PC-3 (cell line): ENCODE results near the gene MMUT. TPM values are rescaled to one million over a fixed set of nuclear protein-coding genes. Genes with fewer than 3 reads are reported as not detected.

ENCODE experiments used
- ATAC-seq: fragments of 200-7000 bp; cut with Tn5 transposase; 2 replicates; pipeline ENCODE4 v1.9.1; 2020; ENCODE audit warnings: mild to moderate bottlenecking, moderate library complexity
- BruUV-seq: library from RNA; stranded (reverse); fragments of 400-500 nt; replicated peaks from 2 replicates; lab custom pipeline; 2021; lab: Mats Ljungman, UMichigan
- CTCF ChIA-PET: fragments of 300-600 bp; sonication (Branson Sonifier 250); formaldehyde crosslinking; loops from one replicate; lab custom pipeline; 2022; ENCODE audit warnings: antibody characterized with exemption; lab: Charles Lee
- POLR2A ChIA-PET: fragments of 300-600 bp; sonication (Branson Sonifier 250); formaldehyde crosslinking; loops from one replicate; lab custom pipeline; 2022; ENCODE audit warnings: antibody characterized with exemption; ENCODE audit not compliant: unreplicated experiment; lab: Charles Lee
- DNase-seq: peaks from one replicate; pipeline ENCODE4 v3.0.0-alpha.2; 2015
- H2AFZ ChIP-seq: fragments of 300-600 bp; sonication (generic); 2 replicates; pipeline ENCODE4 v1.6.0; 2016; ENCODE audit warnings: antibody characterized with exemption, low read length
- H3F3A ChIP-seq: fragments of 300-600 bp; sonication (generic); one replicate; pipeline ENCODE4 v1.6.0; 2017; ENCODE audit warnings: antibody characterized with exemption, low read length, control low read depth, mild to moderate bottlenecking; ENCODE audit not compliant: unreplicated experiment
- H3K27ac ChIP-seq: fragments of 300-600 bp; sonication (generic); 2 replicates; pipeline ENCODE4 v1.5.1; 2016; ENCODE audit warnings: mild to moderate bottlenecking, low read length
- H3K27me3 ChIP-seq: fragments of 300-600 bp; sonication (generic); 2 replicates; pipeline ENCODE4 v1.6.1; 2016; ENCODE audit warnings: low read length, mixed read lengths
- H3K36me3 ChIP-seq: fragments of 300-600 bp; sonication (generic); 2 replicates; pipeline ENCODE4 v1.6.1; 2016; ENCODE audit warnings: low read depth, mixed run types, low read length, mixed read lengths
- H3K4me1 ChIP-seq: fragments of 300-600 bp; sonication (generic); 2 replicates; pipeline ENCODE4 v1.5.1; 2016; ENCODE audit warnings: low read length; ENCODE audit not compliant: insufficient read depth
- H3K4me2 ChIP-seq: fragments of 300-600 bp; sonication (generic); 2 replicates; pipeline ENCODE4 v1.6.0; 2016; ENCODE audit warnings: low read length
- H3K4me3 ChIP-seq: fragments of 300-600 bp; sonication (generic); 2 replicates; pipeline ENCODE4 v1.5.1; 2016; ENCODE audit warnings: mild to moderate bottlenecking, low read length, mixed read lengths
- H3K79me2 ChIP-seq: fragments of 300-600 bp; sonication (generic); 2 replicates; pipeline ENCODE4 v1.6.1; 2017; ENCODE audit warnings: low read length, mixed read lengths
- H3K9ac ChIP-seq: fragments of 300-600 bp; sonication (generic); 2 replicates; pipeline ENCODE4 v1.6.0; 2016; ENCODE audit warnings: mild to moderate bottlenecking, low read length
- H3K9me2 ChIP-seq: fragments of 300-600 bp; sonication (generic); replicated peaks from 2 replicates; pipeline ENCODE4 v1.6.1; 2016; ENCODE audit warnings: mixed run types, low read length, mixed read lengths
- H3K9me3 ChIP-seq: fragments of 300-600 bp; sonication (generic); 2 replicates; pipeline ENCODE4 v1.6.1; 2016; ENCODE audit warnings: low read length, mixed read lengths
- H4K20me1 ChIP-seq: fragments of 300-600 bp; sonication (generic); 2 replicates; pipeline ENCODE4 v1.6.1; 2016; ENCODE audit warnings: low read length, mixed read lengths
- EZH2 ChIP-seq: fragments of 300-600 bp; sonication (generic); IDR thresholded peaks from one replicate; pipeline ENCODE4 v1.6.1; 2017; ENCODE audit warnings: antibody characterized with exemption, mild to moderate bottlenecking, low read length; ENCODE audit not compliant: unreplicated experiment
- EZH2phosphoT487 ChIP-seq: fragments of 300-600 bp; sonication (generic); IDR thresholded peaks from 2 replicates; pipeline ENCODE4 v1.6.1; 2018; ENCODE audit warnings: mild to moderate bottlenecking, antibody characterized with exemption, low read length, borderline replicate concordance
- intact Hi-C: fragments of 100-400 bp; cut with micrococcal nuclease; formaldehyde crosslinking; loops from 2 replicates; pipeline ENCODE4 v1.9.0; 2023
- total RNA-seq: library from RNA; depleted of rRNA; stranded (reverse); fragments of >200 nt; gene quantifications from 2 replicates; pipeline ENCODE4 v1.2.3, GENCODE V29; 2014
- TF ChIP-seq, protein P1 (sequence below): fragments of 300-600 bp; sonication (generic); conservative IDR thresholded peaks from 2 replicates; pipeline ENCODE4 v1.5.1; 2017; ENCODE audit warnings: antibody characterized with exemption, low read depth, mild to moderate bottlenecking, low read length

MMUT gene
- total RNA-seq, 1 experiment from 2014 or later, result 4.5 TPM

DNA sequence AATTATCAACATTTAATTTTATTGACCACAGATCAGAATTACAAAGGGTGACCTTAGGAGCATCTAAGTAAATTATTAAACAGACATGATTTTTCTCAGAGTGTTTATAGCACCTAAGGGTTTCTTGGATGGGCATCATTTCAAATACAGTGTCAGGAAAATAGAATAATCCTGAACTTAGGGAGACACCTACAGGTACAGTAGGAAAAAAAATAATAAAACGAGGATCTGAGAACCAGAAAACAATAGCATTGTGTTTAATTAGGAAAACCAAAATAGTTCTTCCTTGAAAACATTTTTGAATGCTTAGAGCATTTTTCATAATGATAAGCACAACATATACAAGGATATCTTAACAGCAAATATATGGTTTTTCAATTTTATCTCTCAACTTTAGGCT is 39.2 kb downstream of the MMUT start:
- peak; percentile 55 for ATAC-seq
- Histone ChIP-seq H4K20me1 (no peaks in the 10 kb centered on the region), H3K27me3 (no peaks in the 10 kb centered on the region), H3F3A (no peaks in the 10 kb centered on the region), H3K4me2 (no peak overlapping the region), H3K9me2 (no peaks in the 10 kb centered on the region), H3K9me3 (no peaks in the 10 kb centered on the region), H3K4me1 (no peaks in the 10 kb centered on the region; the same call in 1 of the 2 replicates), H3K9ac (no peak overlapping the region), H3K36me3 (no peaks in the 10 kb centered on the region), H3K4me3 (no peak overlapping the region), H3K79me2 (no peaks in the 10 kb centered on the region), H3K27ac (no peak overlapping the region), H2AFZ (no peak overlapping the region)
- CTCF ChIA-PET, result no interaction called here
- DNase-seq, result peak; percentile 55
- POLR2A ChIA-PET, result no interaction called here
- TF ChIP-seq, protein P1, sequence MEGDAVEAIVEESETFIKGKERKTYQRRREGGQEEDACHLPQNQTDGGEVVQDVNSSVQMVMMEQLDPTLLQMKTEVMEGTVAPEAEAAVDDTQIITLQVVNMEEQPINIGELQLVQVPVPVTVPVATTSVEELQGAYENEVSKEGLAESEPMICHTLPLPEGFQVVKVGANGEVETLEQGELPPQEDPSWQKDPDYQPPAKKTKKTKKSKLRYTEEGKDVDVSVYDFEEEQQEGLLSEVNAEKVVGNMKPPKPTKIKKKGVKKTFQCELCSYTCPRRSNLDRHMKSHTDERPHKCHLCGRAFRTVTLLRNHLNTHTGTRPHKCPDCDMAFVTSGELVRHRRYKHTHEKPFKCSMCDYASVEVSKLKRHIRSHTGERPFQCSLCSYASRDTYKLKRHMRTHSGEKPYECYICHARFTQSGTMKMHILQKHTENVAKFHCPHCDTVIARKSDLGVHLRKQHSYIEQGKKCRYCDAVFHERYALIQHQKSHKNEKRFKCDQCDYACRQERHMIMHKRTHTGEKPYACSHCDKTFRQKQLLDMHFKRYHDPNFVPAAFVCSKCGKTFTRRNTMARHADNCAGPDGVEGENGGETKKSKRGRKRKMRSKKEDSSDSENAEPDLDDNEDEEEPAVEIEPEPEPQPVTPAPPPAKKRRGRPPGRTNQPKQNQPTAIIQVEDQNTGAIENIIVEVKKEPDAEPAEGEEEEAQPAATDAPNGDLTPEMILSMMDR, result peak; percentile 73
- TF ChIP-seq EZH2phosphoT487, result no peak
- BruUV-seq, result no TSS peak
- intact Hi-C loops, result loop anchor here (1.0 to 5.0 kb wide), 3 partner anchors 657 to 1636 kb away; no protein-coding TSS in a partner anchor

- H3K4me1 ChIP-seq, result peaks cover 18% of the 10 kb centered on the region
- no peaks in the 10 kb centered on the region for H3K9me2 ChIP-seq
- ATAC-seq (peak; percentile 68), DNase-seq (peak; percentile 68)
- no peaks in the 10 kb centered on the region for H3K79me2 ChIP-seq
- CTCF ChIA-PET, result interaction anchor here (0.8 kb wide), 1 partner anchor 1563 kb away, joined by 4 read pairs; no protein-coding TSS in a partner anchor
- H2AFZ ChIP-seq, result peak overlapping the region; percentile 52
- peak overlapping the region; percentile 47 for H3K27ac ChIP-seq
- intact Hi-C loops, result no loop called here
- no TSS peak for BruUV-seq
- H3K36me3 ChIP-seq, result no peaks in the 10 kb centered on the region
- no peaks in the 10 kb centered on the region for H3K27me3 ChIP-seq
- no peak overlapping the region for H3K4me3 ChIP-seq
- TF ChIP-seq EZH2 (no peak), EZH2phosphoT487 (no peak)
- TF ChIP-seq, protein P1, result no peak
- peak overlapping the region; percentile 46 for H3K4me2 ChIP-seq
- POLR2A ChIA-PET, result no interaction called here
- no peaks in the 10 kb centered on the region for H3F3A ChIP-seq
- H3K9me3 ChIP-seq, result no peaks in the 10 kb centered on the region
- H3K9ac ChIP-seq, result no peak overlapping the region
- no peaks in the 10 kb centered on the region for H4K20me1 ChIP-seq
These were observed 46.9 kb downstream of the MMUT start for GRCh38 chr6:49416195-49416594.

GRCh38 chr6:49415358-49415757 is 47.7 kb downstream of the MMUT start:
- DNase-seq, result peak; percentile 18
- peak; percentile 77 for ATAC-seq
- Histone ChIP-seq H3K9ac (no peak overlapping the region), H3K4me3 (no peak overlapping the region), H3K27me3 (no peaks in the 10 kb centered on the region), H3K9me2 (no peaks in the 10 kb centered on the region), H3K4me2 (peak overlapping the region; percentile 46), H3F3A (no peaks in the 10 kb centered on the region), H3K27ac (peak overlapping the region; percentile 30), H2AFZ (no peak overlapping the region), H3K4me1 (peaks cover 19% of the 10 kb centered on the region), H3K36me3 (no peaks in the 10 kb centered on the region), H4K20me1 (no peaks in the 10 kb centered on the region), H3K79me2 (no peaks in the 10 kb centered on the region), H3K9me3 (no peaks in the 10 kb centered on the region)
- BruUV-seq, result no TSS peak
- TF ChIP-seq EZH2phosphoT487, result no peak
- TF ChIP-seq EZH2, result no peak
- TF ChIP-seq, protein P1, result no peak
- ChIA-PET CTCF (no interaction called here), POLR2A (no interaction called here)
- intact Hi-C loops, result no loop called here
